OCI-LY3 (cell line): ENCODE data around the gene THAP5.

ENCODE experiments used
- CTCF ChIP-seq: fragments of 200-600, 300-600 bp; sonication (generic); IDR thresholded peaks from 2 replicates; pipeline ENCODE4 v1.5.1; 2014; ENCODE audit warnings: antibody characterized with exemption, low read length, low read depth
- EZH2phosphoT487 ChIP-seq: fragments of 200-600 bp; shearing (Covaris generic); IDR thresholded peaks from 2 replicates; pipeline ENCODE4 v1.6.1; 2018; ENCODE audit warnings: antibody characterized with exemption, mixed run types, low read depth

- TF ChIP-seq CTCF, result no peak
- TF ChIP-seq EZH2phosphoT487, result no peak
Observed at GRCh38 chr7:108517951-108518350, 51.6 kb downstream of the THAP5 start.
